HG03442 (cell line): ENCODE measurements around the gene MUL1.

Source experiments
- ATAC-seq: cut with Tn5 transposase; IDR thresholded peaks from one replicate; pipeline ENCODE4 v1.9.1; 2021; ENCODE audit warnings: mild to moderate bottlenecking, moderate library complexity; ENCODE audit not compliant: unreplicated experiment

Gene MUL1

DNA sequence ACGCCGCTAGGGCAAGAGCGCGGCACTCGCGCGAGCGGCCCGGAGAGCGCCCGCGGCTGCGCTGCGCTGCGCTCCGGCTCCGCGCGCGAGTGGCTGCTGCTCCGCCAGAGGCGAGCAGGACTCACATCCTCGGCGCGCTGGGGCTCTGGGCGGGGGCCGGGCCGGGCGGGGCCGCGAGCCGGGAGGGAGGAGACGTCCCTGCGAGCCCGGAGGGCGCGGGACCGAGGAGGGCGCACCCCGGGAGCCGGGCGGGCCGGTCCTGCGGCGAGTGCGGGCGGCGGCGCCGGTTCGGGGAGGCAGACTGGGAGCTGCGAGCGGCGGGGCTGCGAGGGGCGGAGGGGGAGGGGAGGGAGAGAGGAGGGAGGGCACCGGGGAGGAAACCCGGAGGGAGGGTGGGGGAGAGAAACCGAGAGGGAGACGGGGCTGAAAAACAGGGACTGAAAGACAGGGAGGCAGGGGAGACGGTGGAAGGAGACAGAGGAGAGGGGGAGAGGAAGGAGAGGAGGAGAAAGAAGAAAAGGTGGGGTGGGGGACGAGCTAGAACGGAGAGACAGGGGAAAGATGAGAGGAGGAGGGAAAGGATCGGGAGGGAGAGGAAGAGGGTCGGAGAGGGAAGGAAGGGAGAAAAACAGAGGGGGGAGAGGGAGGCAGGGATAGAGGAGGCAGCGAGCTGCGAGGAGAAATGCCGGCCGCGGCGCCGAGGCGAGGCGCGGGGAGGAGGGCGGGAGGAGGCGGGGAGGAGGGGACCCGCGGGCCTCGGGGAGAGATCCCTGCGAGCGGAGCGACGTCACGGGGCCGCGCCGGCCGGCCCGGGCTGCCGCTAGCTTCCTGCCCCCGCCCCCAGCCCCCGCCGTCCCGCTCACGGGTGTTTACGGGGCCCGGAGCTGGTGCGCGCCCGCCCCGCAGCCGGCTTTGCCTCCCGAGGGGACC is 22.2 kb downstream of the MUL1 start, which contains the start of gene CAMK2N1:
CAMK2N1 (minus strand) TSS at position 684 of the 930 bp plus-strand sequence. CDS start 831 bp downstream, outside the sequence.
- no peak for ATAC-seq

- ATAC-seq = no peak
Measured at GRCh38 chr1:20484519-20485462, 23.2 kb downstream of the MUL1 start.

- ATAC-seq = no peak
Measured at GRCh38 chr1:20483833-20484518, 24.0 kb downstream of the MUL1 start.

DNA sequence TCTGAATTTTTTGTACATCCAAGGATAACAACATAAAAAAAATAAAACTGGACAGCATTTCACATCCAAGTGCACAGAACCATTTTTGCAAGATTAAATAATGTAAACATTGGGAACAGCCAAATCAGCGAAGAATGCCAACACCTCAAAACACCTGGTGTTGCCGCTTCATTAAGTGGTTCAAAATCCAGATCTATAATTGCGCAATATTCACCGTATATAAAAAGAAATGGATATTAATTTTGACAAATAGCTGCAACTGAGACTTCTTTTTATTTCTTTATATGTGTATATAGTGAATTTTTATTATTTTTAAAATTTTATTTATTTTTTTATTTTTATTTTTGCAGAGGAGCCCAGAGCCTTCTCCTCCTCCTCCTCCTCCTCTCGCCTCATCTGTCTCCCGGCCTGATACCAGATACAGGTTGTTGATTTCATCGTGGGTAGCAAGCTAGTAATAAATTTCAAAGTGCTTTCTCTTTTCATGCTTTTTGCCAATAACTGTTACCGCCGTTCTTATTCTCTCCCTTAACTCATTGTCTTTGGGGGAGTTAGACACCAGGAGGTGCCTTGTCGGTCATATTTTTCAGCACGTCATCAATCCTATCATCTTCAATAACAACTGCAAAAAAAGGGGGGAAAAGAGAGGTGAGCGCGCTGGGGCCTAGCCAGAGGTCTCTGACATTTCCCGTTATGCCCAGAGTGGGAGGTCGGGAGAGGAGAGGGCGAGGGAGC is 24.7 kb downstream of the MUL1 start:
- no peak for ATAC-seq

DNA sequence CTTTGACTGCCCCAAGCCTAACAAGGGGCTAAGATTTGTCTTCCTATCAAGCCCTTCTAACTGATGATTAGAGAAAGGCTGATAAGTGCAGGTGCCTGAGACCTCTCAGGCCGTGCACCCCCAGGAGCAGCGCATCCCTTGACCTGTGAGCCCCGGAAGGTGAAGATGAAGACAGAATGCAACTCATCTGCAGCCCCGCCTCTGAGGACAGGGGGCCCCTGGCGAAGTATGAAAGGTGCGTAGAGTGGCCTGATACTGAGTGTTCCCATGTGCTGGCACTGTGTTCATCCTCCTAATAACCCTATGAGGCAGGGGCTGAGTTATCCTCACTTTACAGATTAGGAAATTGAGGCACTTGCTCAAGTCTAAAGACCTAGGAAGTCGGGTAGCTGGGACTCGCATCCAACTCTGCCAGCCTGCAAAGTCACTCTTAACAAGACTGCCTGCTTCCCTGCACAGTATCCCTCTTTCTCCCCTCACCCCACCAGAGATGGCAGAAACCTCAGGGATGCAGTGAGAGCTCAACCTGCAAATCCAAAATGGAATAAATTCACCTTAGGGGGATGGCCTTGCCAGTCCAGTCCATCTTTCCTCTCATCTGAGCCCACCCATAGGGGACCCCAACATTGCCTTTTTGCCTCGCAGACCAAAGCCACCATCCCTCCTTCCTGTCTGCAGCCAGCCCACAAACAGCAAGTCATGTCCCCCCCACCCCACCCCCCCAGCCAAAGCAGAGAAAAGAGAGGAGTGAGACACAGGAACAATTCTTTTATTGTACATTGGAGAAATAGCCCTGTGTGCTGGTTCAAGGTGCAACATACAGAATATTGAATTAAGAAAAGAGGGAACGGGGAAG is 26.1 kb downstream of the MUL1 start:
- ATAC-seq = no peak

- no peak for ATAC-seq
Measured at GRCh38 chr1:20480951-20481617, 26.9 kb downstream of the MUL1 start.

DNA sequence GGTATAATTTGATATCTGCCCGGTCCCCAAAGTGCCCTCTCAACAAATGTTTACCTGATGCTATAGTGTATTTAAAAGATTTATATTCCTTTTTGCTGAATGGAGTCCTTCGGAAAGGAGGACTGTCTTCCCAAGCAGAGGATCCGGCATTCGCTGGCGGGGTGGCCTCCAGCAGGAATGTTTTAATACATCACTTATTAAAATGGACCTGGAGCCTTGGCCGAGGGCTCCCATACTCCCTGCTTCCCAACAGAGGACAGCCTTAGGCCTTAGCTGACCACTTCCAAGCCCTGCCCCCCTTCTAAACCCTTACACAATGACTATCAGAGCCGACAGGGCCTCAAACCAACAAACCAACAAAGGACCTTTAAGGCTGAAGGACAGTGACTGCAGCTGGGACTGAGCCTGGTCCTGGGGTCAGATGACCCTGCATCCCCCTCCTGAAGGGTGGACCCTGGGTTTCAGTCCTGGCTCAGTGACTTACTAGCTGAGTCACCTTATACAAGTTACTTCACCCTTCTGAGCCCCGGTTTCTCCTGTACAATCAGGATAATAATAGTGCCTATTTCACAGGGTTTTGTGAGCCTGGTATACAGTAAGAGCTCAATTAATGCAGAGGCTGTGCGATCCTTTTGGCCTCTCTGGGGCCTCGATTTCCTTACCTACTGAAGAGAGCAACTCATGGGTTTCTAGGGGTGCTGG is 27.6 kb downstream of the MUL1 start:
- ATAC-seq = no peak

- ATAC-seq = no peak
Measured at GRCh38 chr1:20479840-20480239, 28.1 kb downstream of the MUL1 start.

DNA sequence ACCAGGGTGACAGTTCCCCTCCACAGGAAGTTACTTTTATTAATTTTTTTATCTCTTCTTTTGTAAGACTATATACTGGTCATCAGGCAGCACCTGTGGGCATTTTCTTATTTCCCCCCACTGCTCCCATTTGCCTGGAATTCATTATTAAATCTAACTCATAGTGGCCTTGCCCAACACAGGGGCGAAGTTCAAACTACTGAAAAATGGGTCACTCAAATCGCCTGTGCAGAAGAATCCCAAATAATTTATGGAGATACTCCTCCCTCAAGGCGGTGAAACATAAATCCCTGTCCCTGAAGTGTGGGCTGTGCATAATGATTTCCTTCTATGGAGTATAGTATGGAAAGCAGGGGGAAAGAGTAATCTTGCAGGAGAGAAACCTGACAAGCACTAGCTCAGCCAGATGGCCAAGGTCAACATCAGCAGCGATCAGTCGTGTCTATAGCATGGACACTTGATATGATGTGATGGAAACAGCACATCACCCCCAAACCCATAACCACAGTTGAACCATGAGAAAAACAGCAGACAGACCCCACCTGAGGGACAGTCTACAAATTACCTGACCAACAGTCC is 29.8 kb downstream of the MUL1 start:
- ATAC-seq = no peak

GRCh38 chr1:20477348-20478056 is 30.4 kb downstream of the MUL1 start:
- no peak for ATAC-seq

GRCh38 chr1:20476265-20477038 is 31.5 kb downstream of the MUL1 start:
- ATAC-seq = no peak

DNA sequence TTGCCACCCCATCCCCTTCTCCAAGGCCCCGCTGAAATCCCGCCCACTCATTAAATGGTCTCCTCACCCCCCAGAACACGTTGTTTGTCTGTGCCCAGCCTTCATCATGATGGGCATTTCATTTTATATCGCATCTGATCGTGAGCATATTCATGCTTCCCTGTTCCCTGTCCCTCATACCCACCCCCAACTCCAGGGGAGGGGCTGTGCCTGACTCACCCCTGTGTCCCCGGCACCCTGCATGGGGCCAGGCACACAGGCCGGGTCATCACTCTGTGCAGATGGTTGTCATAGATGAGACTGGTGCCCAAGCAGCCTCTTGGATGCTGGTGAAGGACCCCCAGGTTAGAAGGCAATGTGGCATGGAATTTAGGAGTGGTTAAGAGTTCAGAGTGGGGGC is 33.0 kb downstream of the MUL1 start:
- ATAC-seq = no peak

DNA sequence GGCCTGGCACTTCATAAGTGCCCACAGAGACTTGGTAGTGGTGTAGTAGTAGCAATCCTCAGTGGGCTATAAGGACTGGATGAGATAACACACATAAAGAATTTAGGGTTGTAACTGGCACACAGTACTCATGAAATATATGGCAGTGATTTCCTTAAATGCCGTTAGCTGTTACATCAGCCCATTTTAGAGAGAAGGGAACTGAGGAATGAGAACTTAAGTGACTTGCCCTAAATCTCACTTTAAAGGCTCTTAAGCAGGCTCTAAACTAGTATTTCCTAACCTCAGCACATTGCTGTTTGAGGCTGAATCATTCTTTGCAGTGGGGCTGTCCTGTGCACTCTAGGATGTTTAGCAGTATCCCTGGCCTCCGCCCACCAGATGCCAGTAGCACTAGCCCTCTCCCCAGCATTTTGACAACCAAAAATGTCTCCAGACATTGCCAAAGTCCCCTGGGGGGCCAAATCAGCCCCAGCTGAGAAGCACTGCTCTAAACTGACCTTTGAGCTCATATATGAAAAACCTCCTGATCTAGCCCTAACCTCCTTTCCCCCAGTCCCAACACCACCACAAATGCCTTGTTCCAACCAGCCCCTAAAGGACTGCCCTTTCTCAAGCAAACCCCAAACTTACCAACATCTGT is 33.5 kb downstream of the MUL1 start:
- ATAC-seq = no peak

- ATAC-seq = no peak
Measured at GRCh38 chr1:20473894-20474293, 34.1 kb downstream of the MUL1 start.

DNA sequence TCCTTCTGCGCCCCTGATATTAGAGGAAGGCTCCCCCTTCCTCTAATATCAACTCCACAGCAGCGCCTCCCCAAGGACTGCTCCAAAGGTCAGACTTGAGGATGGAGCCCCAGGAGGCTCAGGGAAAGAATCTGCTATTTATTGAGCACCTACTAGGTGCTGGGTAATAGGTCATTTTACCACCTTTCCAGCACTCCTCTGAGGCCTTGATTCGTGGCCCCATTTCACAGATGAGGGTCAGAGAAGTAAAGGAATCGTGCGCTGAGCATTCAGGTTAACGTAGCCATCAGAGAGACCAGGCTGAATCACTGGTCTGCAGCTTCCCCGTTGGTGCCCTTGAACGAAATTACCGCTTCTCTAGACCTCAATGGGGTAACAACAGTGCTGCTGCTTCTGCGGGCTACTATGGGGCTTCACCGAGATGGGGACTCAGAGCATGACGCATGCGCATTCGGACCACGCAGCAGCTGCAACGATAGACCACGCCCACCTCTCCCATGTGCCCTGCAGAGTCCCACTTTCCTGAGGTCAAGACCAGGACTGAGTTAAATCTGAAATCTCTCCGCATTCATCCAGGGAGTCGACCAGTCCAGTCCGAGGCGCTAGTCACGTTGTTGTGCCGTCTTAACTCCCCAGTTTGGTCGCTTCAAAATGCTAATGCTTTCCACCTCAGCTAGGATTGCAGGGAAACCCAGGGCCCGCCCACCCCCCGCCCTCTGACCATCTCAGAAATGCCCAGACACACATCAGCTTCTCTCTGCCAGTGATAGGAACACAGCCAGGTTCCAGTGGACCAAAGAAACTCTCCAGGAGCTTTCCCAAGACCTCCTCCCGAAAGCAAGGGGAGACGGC is 34.9 kb downstream of the MUL1 start:
- no peak for ATAC-seq
